Astrocyte (in vitro differentiated cells and primary cell): Measurements from ENCODE around the gene ZFYVE21. TPM values are rescaled to one million over a fixed set of nuclear protein-coding genes. Genes with fewer than 3 reads are reported as not detected.

Experiments
- DNase-seq: peaks from one replicate; pipeline ENCODE4 v3.0.0-alpha.2; 2010; ENCODE audit warnings: low read depth
- FAIRE-seq: peaks from 2 replicates; lab custom pipeline; 2011; peaks lifted over from hg19 to GRCh38; lab: Jason Lieb, UNC
- H2AFZ ChIP-seq: 2 replicates; pipeline ENCODE4 v1.6.0; 2012; ENCODE audit warnings: low read depth, low read length, inconsistent platforms
- H3K27ac ChIP-seq: 2 replicates; pipeline ENCODE4 v1.5.1; 2011; ENCODE audit warnings: low read depth, low read length, inconsistent platforms
- H3K27me3 ChIP-seq: 2 replicates; pipeline ENCODE4 v1.6.0; 2011; ENCODE audit warnings: low read length, inconsistent platforms; ENCODE audit not compliant: insufficient read depth
- H3K36me3 ChIP-seq: 2 replicates; pipeline ENCODE4 v1.5.1; 2011; ENCODE audit warnings: low read length, inconsistent platforms; ENCODE audit not compliant: insufficient read depth
- H3K4me1 ChIP-seq: 2 replicates; pipeline ENCODE4 v1.5.1; 2011; ENCODE audit warnings: low read length, inconsistent platforms; ENCODE audit not compliant: insufficient read depth
- H3K4me2 ChIP-seq: 2 replicates; pipeline ENCODE4 v1.6.0; 2012; ENCODE audit warnings: low read length, inconsistent platforms
- H3K4me3 ChIP-seq: 2 replicates; pipeline ENCODE4 v1.5.1; 2011; ENCODE audit warnings: low read depth, mild to moderate bottlenecking, low read length, inconsistent platforms; ENCODE audit not compliant: insufficient read depth
- H3K79me2 ChIP-seq: 2 replicates; pipeline ENCODE4 v1.6.0; 2012; ENCODE audit warnings: mild to moderate bottlenecking, low read length, inconsistent platforms; ENCODE audit not compliant: insufficient read depth
- H3K9ac ChIP-seq: 2 replicates; pipeline ENCODE4 v1.6.0; 2012; ENCODE audit warnings: mild to moderate bottlenecking, low read length, inconsistent platforms
- H3K9me3 ChIP-seq: 2 replicates; pipeline ENCODE4 v1.5.1; 2012; ENCODE audit warnings: low read depth, mild to moderate bottlenecking, low read length, inconsistent platforms; ENCODE audit not compliant: insufficient read depth
- H4K20me1 ChIP-seq: 2 replicates; pipeline ENCODE4 v1.6.0; 2012; ENCODE audit warnings: low read length, inconsistent platforms; ENCODE audit not compliant: insufficient read depth
- H3K27ac Mint-ChIP-seq: one replicate; pipeline ENCODE4 v1.8.0; 2021; ENCODE audit warnings: mild to moderate bottlenecking, mixed read lengths; ENCODE audit not compliant: unreplicated experiment
- H3K27me3 Mint-ChIP-seq: one replicate; pipeline ENCODE4 v1.8.0; 2021; ENCODE audit warnings: low read depth, mixed read lengths; ENCODE audit not compliant: unreplicated experiment
- H3K36me3 Mint-ChIP-seq: one replicate; pipeline ENCODE4 v1.8.0; 2021; ENCODE audit warnings: low read depth, mixed read lengths; ENCODE audit not compliant: unreplicated experiment
- H3K4me1 Mint-ChIP-seq: one replicate; pipeline ENCODE4 v1.8.0; 2021; ENCODE audit warnings: low read depth, mixed read lengths; ENCODE audit not compliant: unreplicated experiment
- H3K4me3 Mint-ChIP-seq: one replicate; pipeline ENCODE4 v1.8.0; 2021; ENCODE audit warnings: mild to moderate bottlenecking, moderate library complexity, mixed read lengths; ENCODE audit not compliant: unreplicated experiment
- H3K9me3 Mint-ChIP-seq: one replicate; pipeline ENCODE4 v1.8.0; 2021; ENCODE audit warnings: mild to moderate bottlenecking, mixed read lengths; ENCODE audit not compliant: unreplicated experiment
- EZH2 ChIP-seq: IDR thresholded peaks from 2 replicates; pipeline ENCODE4 v1.6.1; 2012; ENCODE audit warnings: mild to moderate bottlenecking, low read length, inconsistent platforms; ENCODE audit not compliant: insufficient read depth
- total RNA-seq: library from RNA; stranded (reverse); gene quantifications from 2 replicates; pipeline ENCODE4 v1.2.1, GENCODE V29; 2021
- TF ChIP-seq, protein P1 (sequence below): IDR thresholded peaks from 2 replicates; pipeline ENCODE4 v1.5.1; 2011; ENCODE audit warnings: low read depth, mild to moderate bottlenecking, inconsistent platforms, low read length, moderate library complexity; ENCODE audit not compliant: insufficient read depth

The ZFYVE21 gene
- total RNA-seq, 1 donor from 2014 or later = 41.7 TPM

DNA sequence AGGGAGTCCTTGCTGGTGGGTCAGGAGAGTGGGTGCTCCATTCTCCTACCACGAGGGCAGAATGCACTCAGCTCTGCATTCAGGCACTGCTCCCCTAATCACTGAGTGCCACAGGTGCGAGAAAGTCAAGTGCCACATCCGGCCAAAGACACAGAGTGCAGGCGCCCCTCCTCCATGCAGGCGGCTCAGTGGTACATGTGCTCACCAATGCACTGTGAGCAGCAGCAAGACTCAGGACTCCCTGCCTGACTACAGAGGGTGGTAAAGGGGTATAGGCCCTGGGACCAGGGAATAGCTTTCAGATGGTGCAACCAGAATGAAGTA is 32.9 kb downstream of the ZFYVE21 start:
- H3K27ac Mint-ChIP-seq = no peak overlapping the region
- Histone ChIP-seq H3K36me3 (no peaks in the 10 kb centered on the region), H3K4me2 (no peak overlapping the region), H3K79me2 (no peaks in the 10 kb centered on the region), H3K27ac (no peak overlapping the region), H3K4me3 (no peak overlapping the region), H3K4me1 (peaks cover 9% of the 10 kb centered on the region), H4K20me1 (no peaks in the 10 kb centered on the region), H3K9me3 (no peaks in the 10 kb centered on the region), H2AFZ (no peak overlapping the region), H3K27me3 (no peaks in the 10 kb centered on the region), H3K9ac (no peak overlapping the region)
- H3K9me3 Mint-ChIP-seq = no peaks in the 10 kb centered on the region
- H3K4me3 Mint-ChIP-seq = no peak overlapping the region
- FAIRE-seq = no peak
- DNase-seq = no peak
- TF ChIP-seq EZH2 = no peak
- TF ChIP-seq, protein P1, sequence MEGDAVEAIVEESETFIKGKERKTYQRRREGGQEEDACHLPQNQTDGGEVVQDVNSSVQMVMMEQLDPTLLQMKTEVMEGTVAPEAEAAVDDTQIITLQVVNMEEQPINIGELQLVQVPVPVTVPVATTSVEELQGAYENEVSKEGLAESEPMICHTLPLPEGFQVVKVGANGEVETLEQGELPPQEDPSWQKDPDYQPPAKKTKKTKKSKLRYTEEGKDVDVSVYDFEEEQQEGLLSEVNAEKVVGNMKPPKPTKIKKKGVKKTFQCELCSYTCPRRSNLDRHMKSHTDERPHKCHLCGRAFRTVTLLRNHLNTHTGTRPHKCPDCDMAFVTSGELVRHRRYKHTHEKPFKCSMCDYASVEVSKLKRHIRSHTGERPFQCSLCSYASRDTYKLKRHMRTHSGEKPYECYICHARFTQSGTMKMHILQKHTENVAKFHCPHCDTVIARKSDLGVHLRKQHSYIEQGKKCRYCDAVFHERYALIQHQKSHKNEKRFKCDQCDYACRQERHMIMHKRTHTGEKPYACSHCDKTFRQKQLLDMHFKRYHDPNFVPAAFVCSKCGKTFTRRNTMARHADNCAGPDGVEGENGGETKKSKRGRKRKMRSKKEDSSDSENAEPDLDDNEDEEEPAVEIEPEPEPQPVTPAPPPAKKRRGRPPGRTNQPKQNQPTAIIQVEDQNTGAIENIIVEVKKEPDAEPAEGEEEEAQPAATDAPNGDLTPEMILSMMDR = no peak
- H3K27me3 Mint-ChIP-seq = no peaks in the 10 kb centered on the region
- H3K36me3 Mint-ChIP-seq = peaks cover 4% of the 10 kb centered on the region
- peaks cover 7% of the 10 kb centered on the region for H3K4me1 Mint-ChIP-seq

DNA sequence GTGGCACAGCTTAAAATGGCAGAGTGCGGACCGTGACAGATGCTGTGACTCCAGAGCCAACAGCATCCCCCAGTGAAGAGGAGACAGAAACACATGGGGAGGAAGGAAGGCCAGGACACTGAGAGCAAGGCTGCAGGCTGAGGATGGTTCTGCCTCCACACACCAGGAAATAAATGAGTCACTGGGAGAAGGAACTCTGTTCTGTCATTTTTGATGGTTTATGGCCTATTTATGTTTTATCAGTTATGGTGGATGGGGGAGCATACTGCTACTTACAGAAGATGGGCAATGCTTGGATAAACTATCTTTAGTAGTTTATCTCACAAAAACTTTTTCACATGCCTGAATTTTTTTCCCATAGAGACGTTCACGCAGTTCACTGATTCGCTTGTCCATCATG is 33.8 kb downstream of the ZFYVE21 start:
- Histone ChIP-seq H2AFZ (no peak overlapping the region), H3K4me1 (peaks cover 9% of the 10 kb centered on the region), H3K27me3 (no peaks in the 10 kb centered on the region), H3K27ac (no peak overlapping the region), H3K4me3 (no peak overlapping the region), H3K4me2 (no peak overlapping the region), H3K9me3 (no peaks in the 10 kb centered on the region), H3K9ac (no peak overlapping the region), H3K36me3 (no peaks in the 10 kb centered on the region), H3K79me2 (no peaks in the 10 kb centered on the region), H4K20me1 (no peaks in the 10 kb centered on the region)
- FAIRE-seq = peak; percentile 29
- Mint-ChIP-seq H3K4me1 (peaks cover 7% of the 10 kb centered on the region), H3K36me3 (peaks cover 4% of the 10 kb centered on the region), H3K4me3 (no peak overlapping the region), H3K27me3 (no peaks in the 10 kb centered on the region), H3K9me3 (no peaks in the 10 kb centered on the region), H3K27ac (no peak overlapping the region)
- DNase-seq = no peak
- TF ChIP-seq, protein P1 = no peak
- no peak for TF ChIP-seq EZH2

DNA sequence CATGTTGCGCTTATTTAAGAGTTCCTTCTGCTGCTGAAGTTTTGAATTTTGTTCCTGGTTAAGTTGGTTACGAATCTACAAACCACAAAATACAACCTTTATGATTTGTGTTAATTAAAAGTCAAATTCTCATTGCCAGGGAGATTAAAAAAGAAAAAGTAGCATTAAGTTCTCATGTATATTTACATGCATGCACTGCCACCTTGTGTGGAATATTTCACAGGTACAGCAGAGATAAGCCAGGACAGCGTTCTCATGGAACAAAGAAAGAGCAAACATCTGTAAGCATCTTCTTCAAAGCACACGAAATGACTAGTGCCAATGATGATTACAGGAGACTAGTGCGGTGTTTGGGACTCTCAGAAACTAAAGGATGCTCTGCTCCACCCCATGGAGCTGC is 34.2 kb downstream of the ZFYVE21 start:
- peaks cover 4% of the 10 kb centered on the region for H3K36me3 Mint-ChIP-seq
- H3K9me3 Mint-ChIP-seq = no peaks in the 10 kb centered on the region
- TF ChIP-seq EZH2 = no peak
- TF ChIP-seq, protein P1 = no peak
- peaks cover 7% of the 10 kb centered on the region for H3K4me1 Mint-ChIP-seq
- no peak overlapping the region for H3K4me3 ChIP-seq
- FAIRE-seq (no peak), DNase-seq (no peak)
- H3K36me3 ChIP-seq = no peaks in the 10 kb centered on the region
- H3K79me2 ChIP-seq = no peaks in the 10 kb centered on the region
- H3K27me3 Mint-ChIP-seq = no peaks in the 10 kb centered on the region
- H3K4me2 ChIP-seq = no peak overlapping the region
- H3K27me3 ChIP-seq = no peaks in the 10 kb centered on the region
- no peak overlapping the region for H2AFZ ChIP-seq
- no peak overlapping the region for H3K27ac ChIP-seq
- H3K27ac Mint-ChIP-seq = no peak overlapping the region
- H4K20me1 ChIP-seq = no peaks in the 10 kb centered on the region
- no peak overlapping the region for H3K4me3 Mint-ChIP-seq
- H3K4me1 ChIP-seq = peaks cover 9% of the 10 kb centered on the region
- no peaks in the 10 kb centered on the region for H3K9me3 ChIP-seq
- H3K9ac ChIP-seq = no peak overlapping the region
